ENCODE data around the gene TMEM196.

GRCh38 chr7:19772306-19772705 lies 1.1 kb downstream of the TMEM196 start:
- TF ChIP-seq CTCF (IDR thresholded peaks at IDR 0.05), result no peak
- no peak for TF ChIP-seq POLR2A (IDR thresholded peaks at IDR 0.05)
